Mesendoderm (in vitro differentiated cells): ENCODE measurements around the gene RPS6KA6.
"Not testable (repeated sequence)": the region's sequence is repeated elsewhere in the genome, so short reads cannot be mapped to it uniquely, and the experiment has no call there.

Source experiments
- DNase-seq: peaks from one replicate; pipeline ENCODE4 v3.0.0; 2013
- H2AK5ac ChIP-seq: 2 replicates; pipeline ENCODE4 v1.6.1; 2013; ENCODE audit warnings: low read length, inconsistent platforms
- H2BK120ac ChIP-seq: 2 replicates; pipeline ENCODE4 v1.6.1; 2013; ENCODE audit warnings: low read depth, mild to moderate bottlenecking, low read length, moderate library complexity, mixed read lengths
- H2BK15ac ChIP-seq: replicated peaks from 2 replicates; pipeline ENCODE4 v1.6.1; 2013; ENCODE audit warnings: low read depth, mild to moderate bottlenecking, moderate library complexity
- H2BK5ac ChIP-seq: 2 replicates; pipeline ENCODE4 v1.6.1; 2013; ENCODE audit warnings: low read length, inconsistent platforms
- H3K18ac ChIP-seq: 2 replicates; pipeline ENCODE4 v1.6.1; 2013; ENCODE audit warnings: mild to moderate bottlenecking, low read length, mixed read lengths
- H3K23ac ChIP-seq: one replicate; pipeline ENCODE4 v1.6.1; 2013; ENCODE audit warnings: low read length
- H3K27ac ChIP-seq: 2 replicates; pipeline ENCODE4 v1.5.1; 2013; ENCODE audit warnings: low read depth, mild to moderate bottlenecking, inconsistent platforms, low read length, moderate library complexity
- H3K27me3 ChIP-seq: 2 replicates; pipeline ENCODE4 v1.6.1; 2013; ENCODE audit warnings: low read length, control low read depth, mild to moderate bottlenecking, inconsistent platforms; ENCODE audit not compliant: insufficient read depth, poor library complexity
- H3K36me3 ChIP-seq: 2 replicates; pipeline ENCODE4 v1.6.1; 2013; ENCODE audit warnings: low read length, inconsistent platforms; ENCODE audit not compliant: control insufficient read depth, insufficient read depth
- H3K4ac ChIP-seq: one replicate; pipeline ENCODE4 v1.6.1; 2013; ENCODE audit warnings: low read depth, mild to moderate bottlenecking, low read length, moderate library complexity
- H3K4me1 ChIP-seq: 2 replicates; pipeline ENCODE4 v1.6.1; 2013; ENCODE audit warnings: low read depth, low read length, inconsistent platforms; ENCODE audit not compliant: control insufficient read depth
- H3K4me2 ChIP-seq: 2 replicates; pipeline ENCODE4 v1.6.1; 2013; ENCODE audit warnings: low read length
- H3K4me3 ChIP-seq: 2 replicates; pipeline ENCODE4 v1.5.1; 2013; ENCODE audit warnings: mild to moderate bottlenecking, low read length
- H3K56ac ChIP-seq: one replicate; pipeline ENCODE4 v1.6.1; 2013; ENCODE audit warnings: low read length
- H3K79me1 ChIP-seq: 2 replicates; pipeline ENCODE4 v1.6.1; 2013; ENCODE audit warnings: low read length, inconsistent platforms
- H3K79me2 ChIP-seq: 2 replicates; pipeline ENCODE4 v1.6.1; 2013; ENCODE audit warnings: mild to moderate bottlenecking, low read length; ENCODE audit not compliant: control insufficient read depth, insufficient read depth
- H3K9ac ChIP-seq: 2 replicates; pipeline ENCODE4 v1.6.1; 2013; ENCODE audit warnings: low read length, inconsistent platforms
- H4K5ac ChIP-seq: one replicate; pipeline ENCODE4 v1.6.1; 2013; ENCODE audit warnings: low read length
- H4K8ac ChIP-seq: one replicate; pipeline ENCODE4 v1.6.1; 2013; ENCODE audit warnings: low read depth, mild to moderate bottlenecking, control low read depth, low read length, moderate library complexity
- WGBS: extraction: QIAGEN DNeasy Blood & Tissue Kit; methylation state at CpG from one replicate; pipeline ENCODE4 v1.1.7; 2013; ENCODE audit warnings: low lambda C conversion rate, missing lambda C conversion rate; ENCODE audit not compliant: insufficient coverage; ENCODE audit errors: extremely low coverage; 5-methylcytosine and 5-hydroxymethylcytosine counted together

RPS6KA6 gene

DNA sequence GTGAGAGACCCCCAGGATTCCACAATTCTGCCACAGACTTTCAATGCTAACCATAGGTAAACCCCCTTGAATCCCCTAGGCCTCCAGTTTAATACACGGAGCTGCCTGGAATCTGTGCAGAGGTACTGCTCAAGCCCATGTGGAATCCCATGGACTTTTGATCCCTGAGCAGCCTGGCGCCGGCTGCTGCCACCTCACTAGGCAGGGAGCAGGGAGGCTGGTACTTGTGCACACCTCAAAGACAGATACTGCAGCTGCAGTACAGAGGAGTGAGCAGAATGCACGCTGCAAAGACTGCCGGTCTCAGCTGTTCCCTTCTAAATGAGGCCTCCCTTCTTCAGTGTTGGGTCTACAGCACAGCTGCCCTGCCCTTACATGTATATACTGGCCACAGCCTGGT, 79.4 kb downstream of the RPS6KA6 start:
- no peak overlapping the region for H3K56ac ChIP-seq
- H3K4me1 ChIP-seq = no peaks in the 10 kb centered on the region
- H3K27me3 ChIP-seq = no peaks in the 10 kb centered on the region
- no peaks in the 10 kb centered on the region for H3K79me2 ChIP-seq
- H3K27ac ChIP-seq = no peak overlapping the region
- no peak overlapping the region for H3K4me2 ChIP-seq
- H3K4me3 ChIP-seq = no peak overlapping the region
- no peak overlapping the region for H3K18ac ChIP-seq
- no peak overlapping the region for H2BK15ac ChIP-seq
- no peak overlapping the region for H2AK5ac ChIP-seq
- no peak overlapping the region for H2BK120ac ChIP-seq
- no peak overlapping the region for H4K5ac ChIP-seq
- no peak overlapping the region for H4K8ac ChIP-seq
- DNase-seq = no peak
- H3K9ac ChIP-seq = no peak overlapping the region
- no peaks in the 10 kb centered on the region for H3K79me1 ChIP-seq
- WGBS = no CpG with 5 or more reads among the region's 5 CpGs
- no peak overlapping the region for H3K23ac ChIP-seq
- H2BK5ac ChIP-seq = no peak overlapping the region
- H3K4ac ChIP-seq = no peak overlapping the region
- H3K36me3 ChIP-seq = no peaks in the 10 kb centered on the region

DNA sequence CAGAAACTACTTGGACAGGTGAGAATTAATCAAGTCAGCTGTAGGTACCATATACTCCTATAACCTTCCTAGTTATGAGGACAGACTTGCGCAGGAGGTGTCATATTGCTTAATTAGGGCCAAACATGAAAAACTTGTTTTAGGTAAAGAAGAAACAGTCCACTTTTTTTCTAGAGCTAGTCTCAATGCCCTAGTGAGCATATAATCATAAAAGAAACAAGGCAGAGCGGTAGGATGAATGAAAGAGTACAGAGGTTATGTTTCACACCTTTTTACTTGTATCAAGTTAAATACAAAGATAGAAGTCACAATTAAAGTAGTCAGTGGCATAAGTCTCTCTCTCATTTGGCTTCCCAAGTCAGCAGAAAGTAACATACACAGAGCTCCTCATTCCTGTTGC, 88.9 kb downstream of the RPS6KA6 start:
- no peak for DNase-seq
- Histone ChIP-seq H4K8ac (no peak overlapping the region), H3K4me2 (no peak overlapping the region), H3K56ac (no peak overlapping the region), H3K27me3 (no peaks in the 10 kb centered on the region), H3K4me1 (no peaks in the 10 kb centered on the region), H3K4me3 (no peak overlapping the region), H3K79me1 (no peaks in the 10 kb centered on the region), H3K79me2 (no peaks in the 10 kb centered on the region), H2BK120ac (no peak overlapping the region), H3K4ac (no peak overlapping the region), H3K18ac (no peak overlapping the region), H3K23ac (no peak overlapping the region), H3K36me3 (no peaks in the 10 kb centered on the region), H3K27ac (no peak overlapping the region), H4K5ac (no peak overlapping the region), H2BK15ac (no peak overlapping the region), H2BK5ac (no peak overlapping the region), H3K9ac (no peak overlapping the region), H2AK5ac (no peak overlapping the region)
- no CpG with 5 or more reads among the region's 2 CpGs for WGBS

DNA sequence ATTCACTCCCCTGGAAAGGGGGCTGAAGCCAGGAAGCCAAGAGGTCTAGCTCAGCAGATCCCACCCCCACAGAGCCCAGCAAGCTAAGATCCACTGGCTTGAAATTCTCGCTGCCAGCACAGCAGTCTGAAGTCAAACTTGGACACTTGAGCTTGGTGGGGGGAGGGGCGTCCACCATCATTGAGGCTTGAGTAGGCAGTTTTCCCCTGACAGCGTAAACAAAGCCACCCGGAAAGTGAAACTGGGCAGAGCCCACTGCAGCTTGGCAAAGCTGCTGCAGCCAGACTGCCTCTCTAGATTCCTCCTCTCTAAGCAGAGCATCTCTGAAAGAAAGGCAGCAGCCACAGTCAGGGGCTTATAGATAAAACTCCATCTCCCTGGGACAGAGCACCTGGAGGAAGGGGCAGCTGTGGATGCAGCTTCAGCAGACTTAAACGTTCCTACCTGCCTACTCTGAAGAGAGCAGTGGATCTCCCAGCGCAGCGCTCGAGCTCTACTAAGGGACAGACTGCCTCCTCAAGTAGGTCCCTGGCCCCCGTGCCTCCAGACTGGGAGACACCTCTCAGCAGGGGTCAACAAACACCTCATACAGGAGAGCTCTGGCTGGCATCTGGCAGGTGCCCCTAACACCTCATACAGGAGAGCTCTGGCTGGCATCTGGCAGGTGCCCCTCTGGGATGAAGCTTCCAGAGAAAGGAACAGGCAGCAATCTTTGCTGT, 108.4 kb downstream of the RPS6KA6 start:
- not testable (repeated sequence) for H2BK120ac ChIP-seq, H3K23ac ChIP-seq, H2AK5ac ChIP-seq, H3K4me1 ChIP-seq, H2BK5ac ChIP-seq, H3K79me1 ChIP-seq, H3K4me2 ChIP-seq, H3K27me3 ChIP-seq, H4K5ac ChIP-seq, H3K4ac ChIP-seq, H4K8ac ChIP-seq, H3K4me3 ChIP-seq, H3K79me2 ChIP-seq, H3K18ac ChIP-seq, H3K9ac ChIP-seq, H3K56ac ChIP-seq, H3K27ac ChIP-seq, H2BK15ac ChIP-seq, H3K36me3 ChIP-seq
- DNase-seq = peak; percentile 0
- no CpG with 5 or more reads among the region's 9 CpGs for WGBS

DNA sequence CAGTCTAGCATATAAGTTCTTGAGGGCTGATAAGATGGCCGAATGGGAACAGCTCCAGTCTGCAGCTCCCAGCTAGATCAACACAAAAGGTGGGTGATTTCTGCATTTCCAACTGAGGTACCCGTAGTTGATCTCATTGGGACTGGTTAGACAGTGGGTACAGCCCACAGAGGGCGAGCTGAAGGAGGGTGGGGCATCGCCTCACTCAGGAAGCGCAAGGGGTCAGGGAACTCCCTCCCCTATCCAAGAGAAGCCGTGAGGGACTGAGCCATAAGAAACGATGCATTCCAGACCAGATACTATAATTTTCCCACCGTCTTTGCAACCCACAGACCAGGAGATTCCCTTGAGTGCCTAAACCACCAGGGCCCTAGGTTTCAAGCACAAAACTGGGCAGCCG, 109.0 kb downstream of the RPS6KA6 start:
- WGBS = no CpG with 5 or more reads among the region's 9 CpGs

DNA sequence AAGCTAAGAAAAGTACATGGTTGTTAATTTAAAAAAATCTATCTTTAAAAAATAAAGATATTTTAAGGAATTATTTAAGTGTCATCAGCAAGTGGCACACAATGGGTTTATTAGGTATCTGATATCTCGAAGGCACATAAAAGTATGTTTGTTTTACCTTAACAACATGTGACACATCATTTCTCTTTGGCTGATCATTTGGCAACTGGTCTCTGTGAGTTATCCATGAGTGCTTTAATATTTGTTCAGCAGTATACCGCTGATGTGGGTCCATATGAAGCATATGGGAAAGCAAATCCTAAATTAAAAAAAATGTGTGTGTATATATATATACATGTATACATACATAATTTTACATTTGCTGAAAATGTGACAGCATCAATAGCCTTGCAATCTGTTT, 123.2 kb downstream of the RPS6KA6 start:
- no peak overlapping the region for H3K4ac ChIP-seq
- DNase-seq = no peak
- no peak overlapping the region for H3K4me3 ChIP-seq
- no peak overlapping the region for H3K23ac ChIP-seq
- no peak overlapping the region for H3K56ac ChIP-seq
- no peaks in the 10 kb centered on the region for H3K27me3 ChIP-seq
- H3K9ac ChIP-seq = no peak overlapping the region
- H3K79me1 ChIP-seq = no peaks in the 10 kb centered on the region
- no peaks in the 10 kb centered on the region for H3K79me2 ChIP-seq
- H4K5ac ChIP-seq = no peak overlapping the region
- H2BK15ac ChIP-seq = no peak overlapping the region
- no peaks in the 10 kb centered on the region for H3K4me1 ChIP-seq
- no peak overlapping the region for H2BK5ac ChIP-seq
- no peak overlapping the region for H2BK120ac ChIP-seq
- no peak overlapping the region for H3K4me2 ChIP-seq
- H2AK5ac ChIP-seq = no peak overlapping the region
- WGBS = no CpG with 5 or more reads among the region's 2 CpGs
- H3K18ac ChIP-seq = no peak overlapping the region
- H3K36me3 ChIP-seq = no peaks in the 10 kb centered on the region
- no peak overlapping the region for H3K27ac ChIP-seq
- H4K8ac ChIP-seq = no peak overlapping the region

More for the DNA sequence above, 109.0 kb downstream of the RPS6KA6 start:
- Histone ChIP-seq H3K27me3 (no peaks in the 10 kb centered on the region), H2BK5ac (no peak overlapping the region), H3K4me1 (no peaks in the 10 kb centered on the region), H3K79me2 (no peaks in the 10 kb centered on the region), H3K4me2 (no peak overlapping the region), H3K27ac (no peak overlapping the region), H3K56ac (no peak overlapping the region), H2AK5ac (no peak overlapping the region), H4K5ac (no peak overlapping the region), H4K8ac (no peak overlapping the region), H3K4me3 (no peak overlapping the region), H3K9ac (no peak overlapping the region), H2BK120ac (no peak overlapping the region), H2BK15ac (no peak overlapping the region), H3K23ac (no peak overlapping the region), H3K4ac (no peak overlapping the region), H3K79me1 (no peaks in the 10 kb centered on the region), H3K18ac (no peak overlapping the region), H3K36me3 (no peaks in the 10 kb centered on the region)
- no peak for DNase-seq

DNA sequence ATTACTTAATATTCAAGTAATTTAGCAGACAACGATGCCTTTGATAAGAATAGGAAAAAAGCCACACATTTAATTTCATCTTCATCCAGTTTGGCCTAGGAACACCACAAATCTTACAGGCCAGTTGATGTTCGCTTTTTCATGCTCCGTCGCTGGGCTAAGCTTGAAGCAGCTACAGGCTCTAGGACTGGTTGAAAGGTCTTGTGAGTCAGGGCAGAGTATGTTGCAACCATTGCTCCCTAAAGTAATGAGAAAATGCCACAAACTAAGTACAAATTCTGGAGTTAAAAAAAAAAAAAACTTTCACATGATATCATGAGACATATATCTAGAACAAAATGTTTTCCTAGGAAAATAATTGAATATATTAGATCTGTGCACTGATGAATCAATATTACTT, 123.8 kb downstream of the RPS6KA6 start:
- no peak overlapping the region for H2AK5ac ChIP-seq
- no CpG with 5 or more reads among the region's 4 CpGs for WGBS
- no peak overlapping the region for H3K23ac ChIP-seq
- H2BK120ac ChIP-seq = no peak overlapping the region
- H2BK5ac ChIP-seq = no peak overlapping the region
- H3K56ac ChIP-seq = no peak overlapping the region
- no peak overlapping the region for H3K4ac ChIP-seq
- no peak for DNase-seq
- no peak overlapping the region for H2BK15ac ChIP-seq
- no peak overlapping the region for H4K8ac ChIP-seq
- no peak overlapping the region for H4K5ac ChIP-seq
- no peaks in the 10 kb centered on the region for H3K4me1 ChIP-seq
- no peak overlapping the region for H3K18ac ChIP-seq
- no peaks in the 10 kb centered on the region for H3K79me1 ChIP-seq
- no peak overlapping the region for H3K4me2 ChIP-seq
- no peaks in the 10 kb centered on the region for H3K36me3 ChIP-seq
- no peak overlapping the region for H3K27ac ChIP-seq
- H3K79me2 ChIP-seq = no peaks in the 10 kb centered on the region
- H3K4me3 ChIP-seq = no peak overlapping the region
- no peak overlapping the region for H3K9ac ChIP-seq
- no peaks in the 10 kb centered on the region for H3K27me3 ChIP-seq
